Upper lobe of right lung (tissue), 1 donor: ENCODE measurements around the gene CLDN4. TPM values are rescaled to one million over a fixed set of nuclear protein-coding genes. Genes with fewer than 3 reads are reported as not detected.
A peak's percentile ranks its signal among the peaks of the same experiment; 100 is the strongest.

Experiments used
- ATAC-seq: fragments of 200-7000 bp; cut with Tn5 transposase; one replicate; pipeline ENCODE4 v1.9.1; 2020; ENCODE audit warnings: mild to moderate bottlenecking, moderate library complexity
- DNase-seq: peaks from one replicate; pipeline ENCODE4 v3.0.0-alpha.2; 2020
- H3K27ac ChIP-seq: fragments of 200-600 bp; one replicate; pipeline ENCODE4 v1.8.0; 2022
- H3K27me3 ChIP-seq: fragments of 200-600 bp; one replicate; pipeline ENCODE4 v1.8.0; 2022; ENCODE audit warnings: mild to moderate bottlenecking
- H3K36me3 ChIP-seq: fragments of 200-600 bp; one replicate; pipeline ENCODE4 v1.8.0; 2022
- H3K4me1 ChIP-seq: fragments of 200-600 bp; one replicate; pipeline ENCODE4 v1.8.0; 2022
- H3K4me3 ChIP-seq: fragments of 200-600 bp; one replicate; pipeline ENCODE4 v1.8.0; 2022; ENCODE audit warnings: mild to moderate bottlenecking
- H3K9me3 ChIP-seq: fragments of 200-600 bp; one replicate; pipeline ENCODE4 v1.8.0; 2022
- intact Hi-C: fragments of 100-400 bp; cut with DNase I; formaldehyde crosslinking; loops from one replicate; pipeline ENCODE4 v1.11.0; 2022
- total RNA-seq: library from RNA; stranded (reverse); fragmentation: NEBNext Ultra II Directional; extraction: Animal tissue kit (Norgen Biotek cat#: 25700); gene quantifications from one replicate; pipeline ENCODE4 v1.2.1, GENCODE V29; 2021
- TF ChIP-seq, protein P1 (sequence below): fragments of 200-600 bp; IDR thresholded peaks from one replicate; pipeline ENCODE4 v1.8.0; 2022; ENCODE audit warnings: antibody characterized with exemption
- donor health status: DM: no; HTN: yes; CAD: no; lungs with severe emphysema.

The CLDN4 gene
- total RNA-seq, 1 donor from 2014 or later = 103 TPM

DNA sequence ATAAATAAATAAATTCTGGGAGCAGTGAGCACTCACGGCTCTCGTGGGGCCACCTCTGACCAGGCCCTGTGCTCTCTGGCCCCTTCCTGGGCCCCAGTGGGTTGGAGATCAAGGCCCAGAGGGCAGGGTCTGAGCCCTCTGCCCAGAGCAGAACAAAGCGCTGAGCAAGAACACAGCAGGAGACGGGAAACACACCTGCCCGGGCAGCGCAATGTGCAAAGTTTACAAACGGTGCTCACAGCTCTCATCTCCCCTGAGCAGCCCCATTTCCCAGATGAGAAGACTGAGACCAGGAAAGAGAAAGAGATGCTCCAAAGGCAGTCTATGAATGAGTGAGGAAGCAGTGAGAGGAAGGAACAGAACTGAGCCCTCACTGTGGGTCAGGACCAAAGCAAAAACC lies 8.5 kb downstream of the CLDN4 start:
- Histone ChIP-seq H3K27me3 (no peaks in the 10 kb centered on the region), H3K36me3 (no peaks in the 10 kb centered on the region), H3K27ac (no peak overlapping the region), H3K4me1 (peaks cover 19% of the 10 kb centered on the region), H3K9me3 (no peaks in the 10 kb centered on the region), H3K4me3 (no peak overlapping the region)
- ATAC-seq = no peak
- intact Hi-C loops = no loop called here
- TF ChIP-seq, protein P1, sequence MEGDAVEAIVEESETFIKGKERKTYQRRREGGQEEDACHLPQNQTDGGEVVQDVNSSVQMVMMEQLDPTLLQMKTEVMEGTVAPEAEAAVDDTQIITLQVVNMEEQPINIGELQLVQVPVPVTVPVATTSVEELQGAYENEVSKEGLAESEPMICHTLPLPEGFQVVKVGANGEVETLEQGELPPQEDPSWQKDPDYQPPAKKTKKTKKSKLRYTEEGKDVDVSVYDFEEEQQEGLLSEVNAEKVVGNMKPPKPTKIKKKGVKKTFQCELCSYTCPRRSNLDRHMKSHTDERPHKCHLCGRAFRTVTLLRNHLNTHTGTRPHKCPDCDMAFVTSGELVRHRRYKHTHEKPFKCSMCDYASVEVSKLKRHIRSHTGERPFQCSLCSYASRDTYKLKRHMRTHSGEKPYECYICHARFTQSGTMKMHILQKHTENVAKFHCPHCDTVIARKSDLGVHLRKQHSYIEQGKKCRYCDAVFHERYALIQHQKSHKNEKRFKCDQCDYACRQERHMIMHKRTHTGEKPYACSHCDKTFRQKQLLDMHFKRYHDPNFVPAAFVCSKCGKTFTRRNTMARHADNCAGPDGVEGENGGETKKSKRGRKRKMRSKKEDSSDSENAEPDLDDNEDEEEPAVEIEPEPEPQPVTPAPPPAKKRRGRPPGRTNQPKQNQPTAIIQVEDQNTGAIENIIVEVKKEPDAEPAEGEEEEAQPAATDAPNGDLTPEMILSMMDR = no peak
- DNase-seq = no peak

DNA sequence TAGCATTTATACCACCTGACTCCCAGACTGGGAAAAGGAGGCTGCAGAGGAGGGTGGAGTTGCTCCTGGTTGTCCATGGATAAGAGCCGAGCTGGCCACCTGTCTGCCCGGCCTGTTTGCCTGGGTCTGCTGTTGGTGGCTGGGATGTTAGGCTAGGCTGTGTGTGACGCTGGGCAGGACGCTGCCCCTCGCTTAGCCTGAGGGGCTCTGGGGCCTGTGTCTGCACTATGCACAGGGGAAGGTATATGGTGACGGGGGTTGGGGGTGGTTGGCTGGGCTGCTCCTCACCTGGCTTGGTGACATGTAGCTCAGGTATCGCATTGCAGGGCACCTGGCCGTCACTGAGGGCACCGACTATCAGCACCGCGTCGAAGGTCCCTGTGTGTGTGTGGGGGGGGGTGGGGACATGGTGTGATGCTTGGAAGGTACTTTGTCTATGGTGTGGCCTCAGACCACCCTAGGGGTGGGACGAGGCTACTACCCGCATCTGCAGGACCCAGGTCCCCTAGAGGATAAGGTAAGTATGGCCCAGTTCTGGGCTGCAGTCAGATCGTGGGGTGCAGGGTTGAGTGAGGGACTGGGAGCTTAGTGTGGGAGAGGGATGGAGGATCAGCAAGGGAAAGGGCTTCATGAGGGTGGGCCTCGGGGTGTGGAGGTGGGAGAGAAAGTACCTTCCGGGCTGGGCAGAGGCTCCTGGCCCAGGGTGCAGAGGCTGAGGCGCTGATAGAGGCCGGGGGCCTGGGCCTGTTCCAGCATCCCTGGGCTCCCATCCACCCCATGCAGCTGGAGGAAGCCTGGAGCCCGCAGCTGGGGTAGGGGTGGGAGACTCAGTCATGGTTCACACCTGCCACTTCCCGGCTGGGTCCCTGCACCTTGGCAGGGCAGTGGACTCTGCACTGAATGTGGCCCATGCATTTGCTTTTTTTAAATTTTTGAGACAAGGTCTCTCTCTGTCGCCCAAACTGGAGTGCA lies 9.2 kb downstream of the CLDN4 start:
- TF ChIP-seq, protein P1 = no peak
- Histone ChIP-seq H3K27me3 (no peaks in the 10 kb centered on the region), H3K4me3 (no peak overlapping the region), H3K27ac (no peak overlapping the region), H3K9me3 (no peaks in the 10 kb centered on the region), H3K4me1 (peaks cover 19% of the 10 kb centered on the region), H3K36me3 (no peaks in the 10 kb centered on the region)
- intact Hi-C loops = no loop called here
- DNase-seq = no peak
- no peak for ATAC-seq

DNA sequence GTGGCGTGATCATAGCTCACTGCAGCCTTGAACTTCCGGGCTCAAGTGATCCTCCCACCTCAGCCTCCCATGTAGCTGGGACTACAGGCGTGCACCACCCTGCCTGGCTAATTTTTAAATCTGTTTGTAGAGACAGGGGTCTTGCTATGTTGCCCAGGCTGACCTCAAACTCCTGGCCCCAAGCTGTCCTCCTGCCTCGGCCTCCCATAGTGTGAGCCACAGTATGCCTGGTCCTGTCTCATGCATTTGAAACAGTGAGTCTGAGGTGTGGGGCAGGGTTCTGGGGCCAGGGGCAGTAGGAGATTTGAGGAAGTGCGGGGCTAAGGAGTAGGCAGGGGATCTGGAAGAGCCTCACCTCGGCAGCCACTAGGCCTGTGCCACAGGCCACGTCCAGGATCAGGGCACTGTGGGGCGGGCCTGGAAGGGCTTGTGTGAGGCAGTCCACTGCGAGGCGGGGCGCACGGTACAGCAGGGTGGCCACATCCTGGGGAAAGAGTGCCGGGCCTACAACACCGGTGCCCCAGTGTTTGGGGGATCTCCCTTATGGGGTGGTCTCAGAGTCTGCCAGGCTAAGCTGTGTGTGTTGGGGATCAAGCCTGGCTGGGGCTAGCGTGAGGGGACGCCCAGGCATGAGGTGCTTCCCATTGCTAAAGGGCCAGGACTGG lies 10.1 kb downstream of the CLDN4 start:
- H3K9me3 ChIP-seq = no peaks in the 10 kb centered on the region
- H3K4me3 ChIP-seq = no peak overlapping the region
- H3K27ac ChIP-seq = no peak overlapping the region
- TF ChIP-seq, protein P1 = no peak
- peaks cover 19% of the 10 kb centered on the region for H3K4me1 ChIP-seq
- H3K36me3 ChIP-seq = no peaks in the 10 kb centered on the region
- ATAC-seq = no peak
- H3K27me3 ChIP-seq = no peaks in the 10 kb centered on the region
- no peak for DNase-seq
- intact Hi-C loops = no loop called here

DNA sequence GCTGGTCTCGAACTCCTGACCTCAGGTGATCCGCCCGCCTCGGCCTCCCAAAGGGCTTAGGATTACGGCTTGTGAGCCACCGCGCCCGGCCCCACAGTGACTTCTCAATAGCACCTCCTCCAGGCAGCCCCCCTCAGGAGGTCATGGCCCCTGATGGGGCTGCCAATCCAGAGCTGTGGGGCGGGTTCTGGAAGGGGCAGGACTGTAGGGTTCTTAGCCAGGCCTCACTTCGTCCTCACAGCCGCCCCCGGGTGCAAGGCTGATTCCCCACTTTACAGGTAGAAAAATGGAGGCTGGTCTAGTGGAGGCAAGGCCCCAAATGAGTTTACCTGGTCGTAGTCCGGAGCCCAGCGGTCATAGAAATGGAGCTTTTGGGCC lies 10.9 kb downstream of the CLDN4 start:
- Histone ChIP-seq H3K36me3 (no peaks in the 10 kb centered on the region), H3K4me3 (peak overlapping the region; percentile 64), H3K9me3 (no peaks in the 10 kb centered on the region), H3K4me1 (peaks cover 19% of the 10 kb centered on the region), H3K27me3 (no peaks in the 10 kb centered on the region), H3K27ac (no peak overlapping the region)
- peak; percentile 5 for ATAC-seq
- peak; percentile 69 for DNase-seq
- TF ChIP-seq, protein P1 = no peak
- intact Hi-C loops = no loop called here

DNA sequence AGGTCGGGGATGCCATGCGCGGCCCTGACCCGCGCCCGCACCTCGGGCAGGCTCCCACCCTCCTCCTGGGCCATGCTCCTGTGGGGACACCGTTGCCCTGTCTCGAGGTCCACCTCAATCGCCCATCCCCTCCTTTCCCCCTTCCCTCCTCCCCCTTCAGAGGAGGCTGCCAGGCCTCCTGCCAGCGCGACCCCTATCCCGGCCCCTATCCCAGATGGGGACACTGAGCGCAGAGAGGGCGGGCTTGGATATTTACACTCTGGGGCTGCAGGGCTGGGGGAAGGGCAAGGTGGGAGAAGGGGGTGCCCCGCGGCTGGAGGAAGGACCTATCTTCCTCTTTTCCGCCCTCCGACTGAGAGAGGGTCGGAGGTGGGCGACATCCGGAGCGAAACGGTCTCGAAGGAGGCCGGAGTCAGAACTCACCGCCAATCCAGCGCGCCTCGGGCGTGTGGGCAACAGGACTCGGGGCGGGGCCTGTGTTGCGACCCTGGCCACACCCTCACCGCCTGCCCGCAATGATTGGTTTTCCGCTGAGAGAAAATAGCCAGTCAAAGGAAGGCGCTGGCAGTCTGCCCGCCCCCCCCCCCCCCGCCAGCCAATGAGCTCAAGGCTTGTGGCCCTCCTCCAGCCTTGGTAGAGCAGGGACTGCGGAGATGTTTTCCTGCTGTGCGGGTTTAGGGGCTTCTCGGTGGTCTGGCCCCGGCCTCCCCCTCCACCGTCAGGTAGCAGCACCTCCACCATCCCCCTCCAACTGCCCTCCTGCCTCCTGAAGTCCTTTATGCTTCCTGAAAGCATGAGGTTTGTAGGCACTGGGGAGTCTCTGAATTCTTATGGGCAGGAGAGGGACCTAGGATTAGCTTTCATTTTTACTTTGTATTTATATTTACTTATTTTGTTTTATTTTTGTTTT lies 11.5 kb downstream of the CLDN4 start, which contains the start of gene METTL27:
TSS of gene METTL27 (minus strand) at position 450 of the 910 bp plus-strand sequence. CDS start at position 74, 376 bp downstream.
- Histone ChIP-seq H3K27ac (peak within 1 kb of the TSS; percentile 78), H3K9me3 (no peaks in the 10 kb centered on the region), H3K36me3 (no peaks in the 10 kb centered on the region), H3K4me1 (peaks cover 19% of the 10 kb centered on the region), H3K27me3 (no peaks in the 10 kb centered on the region), H3K4me3 (peak within 1 kb of the TSS; percentile 64)
- TF ChIP-seq, protein P1 = no peak
- intact Hi-C loops = no loop called here
- DNase-seq (peak; percentile 95), ATAC-seq (peak; percentile 96)
